MM.1S (cell line): ENCODE results near the gene C11orf91.

Source experiments
- EZH2 ChIP-seq: fragments of 300-600 bp; sonication (generic); optimal IDR thresholded peaks from 2 replicates; pipeline ENCODE3; 2017; ENCODE audit warnings: low read depth, mild to moderate bottlenecking, antibody characterized with exemption, low read length, mixed read lengths
- EZH2phosphoT487 ChIP-seq: fragments of 300-600 bp; sonication (generic); IDR thresholded peaks from 2 replicates; pipeline ENCODE4 v1.6.1; 2018; ENCODE audit warnings: antibody characterized with exemption, low read length
- TF ChIP-seq, protein P1 (sequence below): fragments of 300-600 bp; sonication (generic); IDR thresholded peaks from 2 replicates; pipeline ENCODE4 v1.5.1; 2016; ENCODE audit warnings: antibody characterized with exemption, low read length, mixed read lengths

DNA sequence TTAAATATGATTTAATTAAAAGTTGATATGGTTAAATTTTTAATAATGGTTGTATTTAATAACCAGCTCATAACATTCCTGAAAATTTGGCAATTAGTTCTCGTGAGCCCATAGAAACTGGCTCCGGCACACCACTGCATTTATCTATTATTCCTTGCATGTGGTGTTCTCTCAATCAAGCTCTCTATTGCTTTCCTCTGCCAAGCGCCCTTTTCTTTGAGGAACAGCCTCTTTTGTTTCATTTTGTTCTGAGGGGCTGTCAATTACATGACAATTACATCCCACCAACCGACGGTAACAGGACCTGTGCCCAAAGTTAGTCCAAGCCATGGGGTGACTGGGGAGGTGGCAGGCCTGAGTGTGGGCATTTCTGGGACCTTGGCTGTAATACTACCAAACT is 8.1 kb downstream of the C11orf91 start:
- TF ChIP-seq, protein P1, sequence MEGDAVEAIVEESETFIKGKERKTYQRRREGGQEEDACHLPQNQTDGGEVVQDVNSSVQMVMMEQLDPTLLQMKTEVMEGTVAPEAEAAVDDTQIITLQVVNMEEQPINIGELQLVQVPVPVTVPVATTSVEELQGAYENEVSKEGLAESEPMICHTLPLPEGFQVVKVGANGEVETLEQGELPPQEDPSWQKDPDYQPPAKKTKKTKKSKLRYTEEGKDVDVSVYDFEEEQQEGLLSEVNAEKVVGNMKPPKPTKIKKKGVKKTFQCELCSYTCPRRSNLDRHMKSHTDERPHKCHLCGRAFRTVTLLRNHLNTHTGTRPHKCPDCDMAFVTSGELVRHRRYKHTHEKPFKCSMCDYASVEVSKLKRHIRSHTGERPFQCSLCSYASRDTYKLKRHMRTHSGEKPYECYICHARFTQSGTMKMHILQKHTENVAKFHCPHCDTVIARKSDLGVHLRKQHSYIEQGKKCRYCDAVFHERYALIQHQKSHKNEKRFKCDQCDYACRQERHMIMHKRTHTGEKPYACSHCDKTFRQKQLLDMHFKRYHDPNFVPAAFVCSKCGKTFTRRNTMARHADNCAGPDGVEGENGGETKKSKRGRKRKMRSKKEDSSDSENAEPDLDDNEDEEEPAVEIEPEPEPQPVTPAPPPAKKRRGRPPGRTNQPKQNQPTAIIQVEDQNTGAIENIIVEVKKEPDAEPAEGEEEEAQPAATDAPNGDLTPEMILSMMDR, result no peak
- TF ChIP-seq EZH2 (no peak), EZH2phosphoT487 (no peak)
